CD4-positive, alpha-beta T cell treated with Interleukin-21 for 1 hour (primary cell): ENCODE results near the gene CAMK2A.

Experiments used
- DNase-seq: peaks from one replicate; pipeline ENCODE4 v3.0.0-alpha.2; 2020

CAMK2A gene

DNA sequence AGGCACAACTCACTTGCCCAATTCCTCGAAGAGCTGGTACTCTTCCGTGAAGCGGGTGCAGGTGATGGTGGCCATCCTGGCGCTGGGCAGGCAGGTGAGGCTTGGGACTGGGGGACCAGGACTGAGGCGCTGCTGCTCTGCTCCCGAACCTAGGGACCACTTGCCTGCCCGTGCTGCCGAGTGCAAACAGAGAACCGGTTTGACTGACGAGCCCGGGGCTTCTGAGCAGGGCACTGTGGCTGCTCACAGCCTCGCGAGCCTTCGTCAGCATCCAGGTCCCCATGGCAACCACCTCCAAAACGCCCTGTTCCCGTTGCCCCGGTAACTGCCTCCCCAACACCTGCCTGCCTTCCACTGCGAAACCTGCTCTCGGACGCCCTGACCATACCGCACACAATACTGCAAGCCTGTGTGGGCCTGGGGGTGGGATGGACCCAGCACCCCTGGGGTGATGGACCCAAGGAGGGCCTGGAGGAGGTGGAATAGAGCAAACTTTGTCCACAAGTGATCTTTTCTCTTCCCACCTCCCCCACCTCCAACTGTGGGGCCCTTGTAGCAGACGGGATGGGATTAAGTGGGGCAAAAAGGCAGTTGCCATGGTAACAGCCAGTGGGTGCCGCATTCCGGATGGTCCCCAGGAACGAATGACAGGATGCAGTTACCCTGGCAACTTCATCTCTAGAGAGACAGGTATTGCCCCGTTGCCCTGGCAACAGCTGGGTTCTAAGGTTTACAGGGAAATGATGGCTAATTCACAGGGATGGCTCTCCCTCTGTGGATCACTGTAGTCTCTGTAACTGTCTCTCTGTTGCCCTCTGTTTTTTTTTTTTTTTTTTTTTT is at the start of gene CAMK2A:
Gene CAMK2A, minus strand, starts transcription at position 223 of the 840 bp plus-strand sequence. Its CDS starts 148 bp downstream, at position 75.
- DNase-seq, result no peak

DNA sequence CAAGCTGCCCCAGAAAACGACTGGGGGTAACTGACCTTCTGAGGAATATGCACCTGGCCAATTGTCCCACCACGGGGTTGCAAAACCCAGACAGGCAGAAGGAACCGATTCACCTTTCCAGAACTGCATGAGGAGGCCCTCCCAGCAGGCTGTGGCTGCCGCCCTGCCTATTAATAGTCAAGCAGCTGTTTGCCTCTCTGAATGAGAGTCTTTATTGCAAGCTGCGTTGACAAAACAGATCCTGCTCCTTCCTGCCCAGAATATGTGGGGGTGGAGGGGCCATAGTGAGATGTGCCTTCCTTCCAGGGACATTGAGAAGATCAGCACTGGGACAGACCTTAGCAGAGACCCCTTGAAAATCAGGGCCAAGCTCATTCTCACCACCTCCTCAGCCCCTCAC is 49.6 kb upstream of the CAMK2A start:
- DNase-seq, result no peak

DNA sequence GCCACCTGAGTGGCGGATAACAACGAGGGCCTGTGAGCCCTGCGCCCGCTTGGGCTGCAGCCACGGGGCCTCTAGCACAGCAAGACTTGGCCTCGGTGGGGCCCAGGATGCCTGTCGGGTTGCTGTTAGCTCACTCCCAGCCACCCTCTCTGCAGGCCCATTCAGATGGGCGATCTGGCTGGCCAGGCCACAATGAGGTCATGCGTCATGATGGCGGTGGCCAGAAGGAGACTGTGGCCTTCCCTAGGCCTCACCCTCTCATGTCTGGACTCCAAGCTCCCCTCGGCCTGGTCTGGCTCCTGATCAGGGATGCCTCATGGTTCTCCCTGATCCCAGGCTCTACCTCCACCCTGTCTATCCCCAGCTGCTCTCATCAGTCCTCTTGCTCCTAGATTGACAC is 49.0 kb upstream of the CAMK2A start:
- no peak for DNase-seq

DNA sequence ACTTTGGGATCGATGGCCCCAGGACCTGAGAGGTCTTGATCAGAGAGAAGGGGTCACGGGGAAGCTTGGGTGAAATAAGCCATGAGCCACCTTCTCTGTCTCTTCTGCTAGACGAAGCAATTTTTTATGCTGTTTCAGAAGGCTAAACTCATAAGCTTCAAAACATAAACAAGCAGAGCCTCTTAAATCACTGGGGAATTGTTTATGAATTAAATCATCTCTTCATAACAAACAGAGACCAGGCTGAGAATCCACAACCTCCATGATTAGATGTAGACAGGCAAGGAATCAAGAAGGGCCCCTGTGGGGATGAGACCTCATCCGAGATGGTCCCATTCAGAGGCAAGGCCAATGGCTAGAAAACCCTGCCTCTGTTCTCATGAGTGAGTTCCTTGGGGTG is 46.2 kb upstream of the CAMK2A start:
- DNase-seq, result no peak

DNA sequence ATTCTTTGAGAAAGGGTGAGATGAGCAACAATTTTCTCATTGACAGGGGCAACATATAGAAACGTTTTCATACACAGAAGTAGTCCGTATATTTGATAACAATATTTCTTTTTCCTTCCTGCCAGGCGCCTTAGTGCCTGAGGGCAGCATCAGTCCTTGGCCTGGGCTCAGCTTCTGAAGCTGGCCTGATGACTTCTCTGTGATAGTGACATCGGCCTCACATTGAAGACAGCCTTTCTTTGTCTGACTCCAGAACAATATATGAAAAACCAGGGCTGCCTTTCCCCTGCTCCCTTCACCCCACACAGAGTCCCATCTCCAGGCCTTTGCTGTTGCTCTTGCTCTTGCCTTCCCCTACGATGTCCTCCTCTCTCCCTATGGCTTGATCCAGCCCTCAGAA is 43.8 kb upstream of the CAMK2A start:
- no peak for DNase-seq

DNA sequence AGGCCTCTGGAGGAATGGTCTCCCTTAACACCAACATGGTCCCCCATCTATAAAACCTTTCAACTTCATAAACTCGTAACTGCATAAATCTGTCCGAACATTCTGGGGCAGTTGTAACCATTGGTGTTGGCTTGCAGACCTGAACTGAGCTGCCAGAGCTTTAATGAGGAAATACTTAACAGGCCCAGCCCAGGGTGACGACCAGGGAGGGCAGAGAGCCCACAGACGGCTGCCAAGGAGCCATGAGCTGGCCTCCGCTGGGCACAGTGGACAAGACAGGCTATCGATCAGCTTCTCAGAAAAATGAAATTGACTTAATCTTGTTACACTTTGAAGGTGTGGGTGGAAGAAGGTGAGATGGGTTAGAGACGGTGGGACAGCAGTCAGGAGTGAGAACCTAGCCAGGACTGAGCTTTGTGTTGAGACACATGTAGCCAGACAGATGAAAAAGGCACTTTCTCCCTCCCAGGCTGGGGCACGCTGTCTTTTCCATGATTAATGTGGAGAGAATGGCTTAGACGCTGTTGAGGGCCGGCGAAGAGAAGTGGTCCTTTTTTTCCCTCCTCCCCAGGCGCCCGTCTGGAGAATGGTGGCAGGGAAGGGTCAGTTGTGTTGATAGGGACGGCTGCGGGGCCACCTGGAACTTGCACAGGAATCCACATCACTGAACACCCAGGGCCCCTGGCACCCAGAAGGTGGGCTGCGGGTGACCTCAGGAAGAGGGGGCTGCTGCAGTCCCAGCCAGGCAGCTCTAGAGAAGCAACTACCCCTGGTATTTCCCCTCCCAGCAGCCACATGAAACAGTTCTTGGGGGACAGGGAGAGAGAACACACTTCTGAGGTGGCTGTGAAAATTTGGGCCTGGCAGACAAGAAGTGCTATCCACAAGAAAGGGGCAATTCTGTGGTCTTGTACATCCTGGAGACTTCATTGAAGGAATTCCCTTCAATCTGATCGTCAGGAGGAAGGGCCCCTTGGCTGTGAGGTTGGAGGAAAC is 40.6 kb upstream of the CAMK2A start:
- DNase-seq, result no peak

DNA sequence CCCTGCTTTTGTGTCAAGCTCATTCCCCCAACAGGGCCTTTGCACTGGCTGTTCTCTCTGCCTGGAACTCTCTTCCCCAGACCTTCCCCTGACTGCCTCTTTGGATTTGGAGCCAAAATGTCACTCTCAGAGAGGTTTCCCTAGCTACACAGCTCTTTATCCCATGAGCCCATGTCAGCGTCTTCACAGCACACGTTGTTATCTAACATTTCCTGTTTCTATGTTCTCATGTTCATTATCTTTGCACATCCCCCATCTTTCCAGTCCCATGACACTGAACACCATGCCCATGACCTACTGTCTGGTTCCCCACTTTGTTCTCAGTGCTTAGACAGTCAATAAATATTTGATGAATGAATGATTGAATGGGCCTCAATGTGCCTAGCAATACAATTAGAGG is 39.5 kb upstream of the CAMK2A start:
- DNase-seq, result no peak

DNA sequence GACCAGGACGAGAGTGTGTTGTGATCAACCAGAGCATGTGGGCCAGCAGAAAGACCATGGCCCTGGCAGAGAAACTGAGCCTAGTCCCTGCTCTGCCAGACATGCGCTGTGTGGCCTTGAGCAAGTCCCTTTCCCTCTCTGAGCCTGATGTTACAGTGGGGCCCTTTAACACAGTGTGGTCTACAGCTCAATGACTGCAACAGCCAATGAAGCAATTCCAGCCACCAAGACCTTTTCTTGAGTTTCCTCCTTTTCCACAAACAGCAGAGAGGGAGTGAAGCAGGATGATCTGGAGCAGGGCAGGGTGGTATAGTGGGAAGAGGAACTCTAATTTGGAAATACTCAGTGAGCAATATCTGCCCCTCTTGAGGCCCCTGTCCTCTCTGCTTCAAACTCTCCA is 38.9 kb upstream of the CAMK2A start:
- no peak for DNase-seq

DNA sequence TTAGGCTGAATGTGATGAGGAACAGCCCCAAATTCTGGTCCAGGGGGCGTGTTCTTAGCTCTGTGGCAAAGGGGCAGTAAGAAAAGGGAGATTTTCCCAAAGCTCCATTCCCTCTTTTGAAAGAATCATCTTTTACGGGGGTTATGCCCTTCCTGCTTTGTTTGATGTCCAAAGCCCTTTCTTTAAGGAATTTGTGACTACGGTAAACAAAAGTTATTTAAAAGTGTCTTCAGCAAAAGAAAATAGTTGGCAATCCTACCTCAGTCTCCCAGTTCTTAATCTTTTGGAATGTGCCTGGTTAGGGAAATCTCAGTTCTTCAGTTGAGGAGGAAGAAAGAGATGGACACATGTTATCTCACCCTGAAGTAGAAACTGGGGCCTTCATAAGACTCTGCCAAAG is 37.6 kb upstream of the CAMK2A start:
- no peak for DNase-seq

DNA sequence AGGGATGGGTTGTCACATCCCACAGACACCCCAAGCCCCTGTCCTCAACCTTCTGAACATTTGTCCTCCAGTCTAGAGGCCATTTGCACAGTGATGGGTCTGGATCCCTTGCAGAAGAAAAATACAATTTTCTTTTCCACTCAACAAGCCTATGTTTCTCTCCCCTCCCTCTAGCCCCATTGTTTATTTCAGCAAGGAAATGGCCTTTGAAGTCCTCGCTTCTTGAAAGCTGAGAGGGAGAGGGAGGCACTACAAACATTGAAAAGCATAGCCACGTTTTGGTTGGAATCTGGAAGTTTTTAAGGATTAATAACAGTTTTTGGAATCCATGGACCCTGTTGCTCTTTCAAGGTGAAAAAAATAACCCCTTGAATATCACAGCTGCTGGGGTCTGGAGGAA is 37.1 kb upstream of the CAMK2A start:
- no peak for DNase-seq

DNA sequence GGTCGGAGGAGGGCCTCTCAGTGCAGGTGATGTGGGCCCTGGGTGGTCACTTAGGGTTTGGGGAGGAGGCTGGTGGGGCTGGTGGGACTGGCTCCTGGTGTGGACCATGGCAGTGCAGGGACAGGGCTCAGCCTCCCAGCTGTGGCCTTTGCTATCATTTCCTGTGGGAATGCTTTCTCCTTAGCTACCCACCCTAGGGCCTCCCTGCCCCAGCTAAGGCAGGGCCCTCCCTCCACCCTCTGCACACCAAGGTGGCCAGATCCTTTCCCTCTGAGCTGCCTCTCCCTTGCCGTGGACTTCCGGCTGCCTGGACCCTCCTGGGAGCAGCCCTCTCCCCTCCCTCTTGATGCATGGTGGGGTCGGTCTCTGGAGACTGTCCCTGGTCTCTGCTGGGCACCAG is 35.9 kb upstream of the CAMK2A start:
- no peak for DNase-seq

DNA sequence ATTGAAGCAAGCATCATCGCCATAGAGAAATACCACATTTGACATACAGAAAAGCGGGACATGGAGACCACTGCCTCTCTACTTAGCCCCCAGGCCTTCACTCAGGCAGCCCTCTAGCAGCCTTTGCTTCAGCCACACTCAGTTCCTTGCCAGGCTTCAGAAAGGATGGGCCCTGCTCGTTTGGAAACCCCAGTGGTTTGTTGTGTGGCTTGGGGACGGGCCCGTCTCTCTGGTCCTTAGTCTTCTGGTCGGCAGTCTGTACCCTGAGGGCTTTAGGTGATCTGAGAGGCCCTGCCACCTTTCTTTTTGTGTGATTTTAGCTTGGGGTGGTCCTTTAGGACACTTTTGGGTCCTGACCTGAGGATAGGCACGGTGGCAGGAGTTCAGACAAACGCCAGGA is 34.2 kb upstream of the CAMK2A start:
- no peak for DNase-seq

DNA sequence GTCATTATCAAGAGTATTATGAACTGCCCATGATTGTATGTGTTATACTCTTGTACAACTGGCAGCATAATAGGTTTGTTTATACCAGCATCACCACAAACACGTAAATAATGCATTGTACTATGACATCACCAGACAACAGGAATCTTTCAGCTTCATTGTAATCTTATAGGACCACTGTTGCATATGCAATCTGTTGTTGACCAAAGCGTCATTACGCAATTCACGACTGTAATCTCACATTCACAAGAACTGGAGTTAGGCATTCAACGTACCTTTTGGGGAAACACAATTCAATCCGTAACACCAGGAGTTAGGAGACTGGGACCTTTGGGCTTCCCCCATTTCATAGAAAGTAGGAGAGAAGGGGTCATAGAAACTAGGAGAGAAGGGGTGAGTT is 33.5 kb upstream of the CAMK2A start:
- DNase-seq, result no peak

DNA sequence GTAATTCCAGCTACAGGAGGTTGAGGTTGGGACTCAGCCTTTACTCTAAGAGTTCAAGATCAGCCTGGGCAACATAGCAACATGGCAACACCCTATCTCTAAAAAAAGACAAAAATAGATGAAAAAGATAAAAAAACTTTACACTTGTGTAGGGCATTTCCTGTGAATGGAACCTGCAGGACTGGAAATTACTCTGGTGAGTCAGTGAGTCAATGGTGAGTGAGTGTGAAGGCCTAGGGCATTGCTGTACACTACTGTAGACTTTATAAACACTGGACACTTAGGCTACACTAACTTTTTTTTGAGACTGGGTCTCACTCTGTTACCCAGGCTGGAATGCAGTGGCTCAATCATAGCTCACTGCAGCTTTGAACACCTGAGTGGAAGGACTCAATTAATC is 32.6 kb upstream of the CAMK2A start:
- DNase-seq, result no peak

DNA sequence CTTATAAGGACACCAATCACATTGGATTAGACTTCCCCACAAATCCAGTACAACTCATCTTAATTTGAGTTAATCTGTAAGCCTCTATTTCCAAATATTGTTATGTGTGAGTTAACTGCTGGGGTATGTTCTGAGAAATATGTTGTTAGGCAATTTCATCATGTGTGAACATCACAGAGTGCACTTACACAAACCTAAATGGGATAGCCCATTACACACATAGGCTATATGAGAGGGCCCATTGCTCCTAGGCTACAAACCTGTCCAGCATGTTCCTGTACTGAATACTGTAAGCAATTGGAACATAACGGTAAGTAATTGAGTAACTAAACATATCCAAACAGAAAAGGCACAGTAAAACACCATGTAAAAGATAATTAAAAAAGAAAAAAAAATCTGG is 32.2 kb upstream of the CAMK2A start:
- DNase-seq, result no peak

DNA sequence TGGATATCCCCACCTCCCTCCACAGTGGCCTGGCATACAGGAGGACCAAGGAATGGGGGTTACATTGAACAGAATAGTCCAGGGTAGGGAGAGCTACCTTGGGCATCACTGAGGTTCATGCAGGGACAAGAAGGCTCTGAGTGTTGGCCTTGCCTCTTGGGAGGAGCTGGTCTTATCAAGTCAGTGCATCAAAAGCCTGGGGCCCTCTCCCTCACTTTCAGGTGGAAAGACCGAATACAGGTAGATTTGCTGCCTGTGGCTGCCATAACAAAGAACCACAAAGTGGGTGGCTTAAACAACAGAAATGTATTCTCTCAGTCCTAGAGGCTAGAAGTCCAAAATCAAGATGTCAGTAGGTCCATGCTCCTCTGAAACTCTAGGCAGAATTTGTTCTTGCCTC is 31.6 kb upstream of the CAMK2A start:
- no peak for DNase-seq

DNA sequence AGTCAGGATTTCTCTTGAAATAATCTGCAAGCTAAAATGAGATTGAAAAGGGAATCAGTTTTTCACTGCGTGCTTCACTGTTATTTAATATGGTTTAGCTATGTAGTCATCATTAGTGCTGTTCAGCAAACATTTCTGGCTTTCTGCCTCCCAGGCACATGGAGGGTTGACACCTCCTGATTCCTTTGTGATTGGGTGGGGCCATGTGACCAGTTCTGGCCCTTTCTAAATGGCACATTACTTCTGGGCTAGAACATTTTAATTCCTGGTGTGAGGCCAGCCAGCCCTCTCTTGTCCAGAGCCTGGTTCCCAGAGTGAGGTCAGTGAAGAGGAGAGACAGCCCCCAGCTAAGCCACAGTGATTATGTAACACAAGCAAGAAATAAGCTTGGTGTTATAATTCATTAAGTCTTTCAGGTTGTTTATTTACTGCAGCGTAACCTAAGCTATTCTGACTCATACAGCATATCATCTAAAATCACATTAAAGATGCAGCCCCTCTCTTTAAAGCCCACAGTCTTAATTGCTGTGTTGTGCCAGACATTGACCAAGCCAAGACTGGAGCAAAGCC is 30.6 kb upstream of the CAMK2A start:
- no peak for DNase-seq

DNA sequence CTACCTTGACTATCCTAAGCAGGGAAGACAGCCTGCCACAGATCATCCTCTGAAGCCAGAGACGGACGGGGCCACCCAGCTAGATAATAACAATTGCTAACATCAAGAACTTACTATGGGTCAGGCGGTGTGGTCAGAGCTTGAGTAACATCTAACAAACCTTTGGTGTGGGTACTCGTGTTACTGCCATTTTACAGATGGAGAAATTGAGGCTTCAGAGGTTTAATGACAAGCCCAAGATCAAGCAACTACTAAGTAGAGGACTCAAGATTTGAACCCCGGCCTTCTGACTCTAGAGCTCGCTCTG is 29.9 kb upstream of the CAMK2A start:
- no peak for DNase-seq

DNA sequence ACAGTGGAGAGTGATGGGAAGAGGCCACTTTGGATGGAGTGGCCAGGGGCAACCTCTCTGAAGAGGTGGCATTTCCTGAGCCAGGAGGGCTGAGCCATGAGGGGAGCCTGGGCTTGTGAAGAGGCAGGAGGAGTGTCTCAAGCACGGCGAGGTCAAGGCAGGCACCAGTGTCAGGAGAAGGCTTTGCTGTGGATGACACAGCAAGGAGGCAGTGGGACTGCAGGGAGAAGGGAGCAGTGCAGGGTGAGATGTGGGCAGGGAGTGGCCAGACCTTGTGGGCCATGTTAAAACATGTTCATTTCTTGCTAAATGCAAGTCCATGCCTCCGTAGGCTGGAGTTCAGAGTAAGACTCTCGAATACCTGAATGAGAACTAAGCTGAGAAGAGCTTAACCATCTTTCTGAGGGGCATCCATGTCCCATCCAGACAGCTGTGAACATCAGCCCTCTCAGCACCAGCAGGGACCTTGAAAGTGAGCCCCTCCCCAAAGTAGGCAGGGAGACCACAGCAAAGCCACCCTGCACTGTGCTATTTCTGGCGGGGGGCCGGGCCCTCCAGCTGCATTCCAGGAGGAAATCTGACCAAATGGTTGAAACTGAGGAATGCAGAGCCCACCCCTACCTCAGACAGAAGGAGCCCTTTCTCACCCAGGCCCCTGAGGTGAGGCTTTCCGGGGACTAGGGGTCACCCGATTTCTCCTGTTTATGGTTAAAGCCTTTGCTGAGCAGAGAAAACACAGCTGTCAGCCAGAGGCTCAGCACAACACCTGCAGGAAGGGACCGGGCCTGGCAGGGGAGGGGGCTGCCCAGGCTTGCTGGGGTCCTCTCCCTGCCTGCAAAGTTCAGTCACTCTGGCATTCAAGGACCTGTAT is 29.3 kb upstream of the CAMK2A start:
- DNase-seq, result no peak

DNA sequence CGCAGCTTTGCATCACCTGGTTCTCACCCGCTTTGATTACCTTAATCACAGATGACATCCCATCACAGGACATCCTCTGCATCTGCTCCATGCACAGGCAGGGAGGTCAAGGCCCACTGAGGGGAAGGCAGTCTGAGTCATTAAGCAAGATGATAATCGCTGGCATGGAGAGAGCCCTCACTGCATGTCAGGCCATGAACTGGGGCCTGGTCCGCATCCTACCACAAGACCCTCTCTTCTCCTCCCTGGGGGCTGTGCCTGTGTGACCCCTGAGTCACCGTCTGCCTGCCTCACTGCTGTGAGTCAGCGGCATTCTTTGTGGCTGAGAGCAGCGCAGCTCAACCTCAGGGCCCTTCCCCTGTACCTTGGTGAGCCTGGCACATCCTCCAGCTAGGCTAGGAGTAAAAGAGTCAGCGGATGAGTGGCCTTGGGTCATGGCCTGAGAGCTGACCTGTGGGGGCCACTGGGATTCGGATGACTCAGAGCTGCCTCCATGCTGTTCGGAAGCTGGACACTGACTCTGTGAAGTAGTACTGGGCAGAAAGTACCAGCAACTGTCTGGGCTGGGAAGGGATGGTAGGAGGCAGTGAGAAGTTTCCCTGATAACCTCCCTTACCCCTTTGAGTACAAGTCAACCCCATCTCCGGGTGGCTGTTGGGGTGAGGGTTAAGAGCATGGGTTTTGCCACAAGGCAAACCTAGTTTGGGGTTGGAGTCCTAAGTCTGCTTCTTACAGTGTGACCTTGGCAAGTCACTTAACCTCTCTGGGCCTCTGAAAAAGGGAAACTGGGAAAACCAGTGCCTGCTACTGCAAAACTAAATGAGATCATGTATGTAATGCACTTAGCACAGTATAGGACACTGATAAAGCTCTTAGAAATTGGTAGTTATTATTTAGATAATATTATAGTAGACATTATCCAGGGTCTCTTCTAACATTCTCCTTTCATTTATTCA is 27.8 kb upstream of the CAMK2A start:
- DNase-seq, result no peak

DNA sequence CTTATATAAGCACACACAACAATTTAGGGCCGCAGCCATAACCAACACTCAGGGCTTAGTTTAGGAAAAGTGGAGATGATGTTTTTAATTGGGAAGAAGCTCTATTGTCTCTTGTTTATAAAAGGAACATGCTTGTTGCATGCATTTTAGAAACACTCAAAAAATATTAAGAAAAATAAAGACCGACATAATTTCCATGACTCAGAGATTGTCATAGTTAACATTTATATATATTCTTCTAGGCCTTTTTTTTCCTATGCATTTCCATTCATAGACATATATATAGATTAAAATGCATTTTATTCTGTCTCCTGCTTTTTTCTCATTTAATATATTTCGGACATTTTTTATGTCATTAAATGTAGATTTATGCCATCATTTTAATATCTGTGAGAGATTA is 26.7 kb upstream of the CAMK2A start:
- no peak for DNase-seq

DNA sequence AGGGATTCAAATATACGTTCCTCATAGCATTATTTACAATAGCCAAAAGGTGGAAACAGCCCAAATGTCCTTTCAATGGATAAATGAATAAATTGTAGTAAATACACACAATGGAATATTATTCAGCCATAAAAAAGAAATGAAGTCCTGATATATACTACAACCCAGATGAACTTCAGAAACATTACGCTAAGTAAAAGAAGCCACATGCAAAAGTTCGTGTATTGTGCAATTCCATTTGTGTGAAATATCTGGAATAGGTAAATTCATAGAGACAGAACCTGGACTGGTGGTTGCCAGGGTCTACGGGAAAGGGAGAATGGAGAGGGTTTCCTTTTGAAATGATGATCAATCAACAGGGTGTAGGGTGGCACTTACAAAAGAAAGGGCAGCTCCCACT is 25.7 kb upstream of the CAMK2A start:
- DNase-seq, result no peak
